ENCODE data around the gene SPOCK1. TPM values are rescaled to one million over a fixed set of nuclear protein-coding genes. Genes with fewer than 3 reads are reported as not detected.
A peak's percentile ranks its signal among the peaks of the same experiment; 100 is the strongest.

Gene SPOCK1
- total and polyA plus RNA-seq, 2 experiments from 2014 or later, result 5.6 to 10.1 TPM

GRCh38 chr5:137454671-137455070, 44.5 kb downstream of the SPOCK1 start:
- no peaks in the 10 kb centered on the region for H3K79me2 ChIP-seq
- H2AFZ ChIP-seq, result no peak overlapping the region
- no peak overlapping the region for H3K27ac ChIP-seq
- no peak overlapping the region for H3K4me2 ChIP-seq
- no peaks in the 10 kb centered on the region for H3K9me3 ChIP-seq (ENCODE audit: low read depth)
- TF ChIP-seq CTCF (IDR thresholded peaks at IDR 0.05; ENCODE audit: poor library complexity), result no peak
- TF ChIP-seq EZH2phosphoT487 (IDR thresholded peaks at IDR 0.05; ENCODE audit: low read depth, severe bottlenecking, unreplicated experiment), result no peak
- no peak for TF ChIP-seq EZH2 (IDR thresholded peaks at IDR 0.05; ENCODE audit: borderline replicate concordance)
- no peaks in the 10 kb centered on the region for H3K4me1 ChIP-seq (ENCODE audit: insufficient read depth)
- DNase-seq (ENCODE audit: low spot score), result no peak
- H3K36me3 ChIP-seq (replicated peaks; ENCODE audit: insufficient read depth, low read depth), result no peaks in the 10 kb centered on the region
- no peaks in the 10 kb centered on the region for H4K20me1 ChIP-seq (ENCODE audit: insufficient read depth, poor library complexity, severe bottlenecking)
- no peaks in the 10 kb centered on the region for H3K9me2 ChIP-seq (replicated peaks; ENCODE audit: insufficient read depth)
- no peaks in the 10 kb centered on the region for H3K27me3 ChIP-seq
- no peak overlapping the region for H3K4me3 ChIP-seq

GRCh38 chr5:137453483-137454080, 45.5 kb downstream of the SPOCK1 start:
- H2AFZ ChIP-seq, result no peak overlapping the region
- peak; percentile 78 for DNase-seq (ENCODE audit: low spot score)
- WGBS (ENCODE audit: low lambda C conversion rate, missing lambda C conversion rate), result 59% methylated on average over 6 of the region's 6 CpGs

DNA sequence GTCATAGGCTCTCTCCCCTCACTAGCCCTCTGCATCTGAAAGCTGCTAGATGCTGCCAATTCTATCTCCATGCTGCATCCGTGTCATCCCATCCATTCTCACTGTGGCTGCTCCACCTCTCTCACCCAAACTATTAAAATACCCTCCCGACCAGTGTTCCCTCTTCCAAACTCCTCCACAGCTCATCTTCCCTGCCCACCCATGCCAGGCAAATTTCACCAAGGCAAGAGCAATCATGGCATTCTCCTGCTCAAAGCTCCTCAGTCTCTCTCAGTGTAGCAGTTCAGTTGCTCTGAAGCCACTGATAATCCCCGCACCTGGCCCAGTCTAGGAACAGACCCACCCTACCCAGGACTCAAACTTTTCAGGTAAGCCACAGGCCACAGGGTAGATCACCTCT, 48.4 kb downstream of the SPOCK1 start:
- H3K9me3 ChIP-seq (ENCODE audit: low read depth), result no peaks in the 10 kb centered on the region
- no peaks in the 10 kb centered on the region for H3K36me3 ChIP-seq (replicated peaks; ENCODE audit: insufficient read depth, low read depth)
- no peaks in the 10 kb centered on the region for H3K9me2 ChIP-seq (replicated peaks; ENCODE audit: insufficient read depth)
- peaks cover 6% of the 10 kb centered on the region for H3K27me3 ChIP-seq
- H3K4me2 ChIP-seq, result no peak overlapping the region
- H3K4me3 ChIP-seq, result no peak overlapping the region
- no peaks in the 10 kb centered on the region for H4K20me1 ChIP-seq (ENCODE audit: insufficient read depth, poor library complexity, severe bottlenecking)
- WGBS (ENCODE audit: low lambda C conversion rate, missing lambda C conversion rate), result 92% methylated on average over 3 of the region's 3 CpGs
- no peaks in the 10 kb centered on the region for H3K79me2 ChIP-seq
- TF ChIP-seq EZH2 (IDR thresholded peaks at IDR 0.05; ENCODE audit: borderline replicate concordance) (no peak), CTCF (IDR thresholded peaks at IDR 0.05; ENCODE audit: poor library complexity) (no peak), EZH2phosphoT487 (IDR thresholded peaks at IDR 0.05; ENCODE audit: low read depth, severe bottlenecking, unreplicated experiment) (no peak)
- no peaks in the 10 kb centered on the region for H3K4me1 ChIP-seq (ENCODE audit: insufficient read depth)
- no peak for DNase-seq (ENCODE audit: low spot score)
- H3K27ac ChIP-seq, result no peak overlapping the region
- H2AFZ ChIP-seq, result no peak overlapping the region

More at GRCh38 chr5:137453483-137454080, 45.5 kb downstream of the SPOCK1 start:
- Histone ChIP-seq H3K9me3 (ENCODE audit: low read depth) (no peaks in the 10 kb centered on the region), H4K20me1 (ENCODE audit: insufficient read depth, poor library complexity, severe bottlenecking) (no peaks in the 10 kb centered on the region), H3K79me2 (no peaks in the 10 kb centered on the region), H3K27me3 (no peaks in the 10 kb centered on the region), H3K9me2 (replicated peaks; ENCODE audit: insufficient read depth) (no peaks in the 10 kb centered on the region), H3K4me1 (ENCODE audit: insufficient read depth) (no peaks in the 10 kb centered on the region), H3K4me3 (no peak overlapping the region), H3K4me2 (no peak overlapping the region), H3K27ac (no peak overlapping the region), H3K36me3 (replicated peaks; ENCODE audit: insufficient read depth, low read depth) (no peaks in the 10 kb centered on the region)
- TF ChIP-seq EZH2phosphoT487 (IDR thresholded peaks at IDR 0.05; ENCODE audit: low read depth, severe bottlenecking, unreplicated experiment) (no peak), EZH2 (IDR thresholded peaks at IDR 0.05; ENCODE audit: borderline replicate concordance) (no peak), CTCF (IDR thresholded peaks at IDR 0.05; ENCODE audit: poor library complexity) (no peak)

All from hepatocyte (in vitro differentiated cells).